ENCODE data around the gene RNF152.

Gene RNF152

DNA sequence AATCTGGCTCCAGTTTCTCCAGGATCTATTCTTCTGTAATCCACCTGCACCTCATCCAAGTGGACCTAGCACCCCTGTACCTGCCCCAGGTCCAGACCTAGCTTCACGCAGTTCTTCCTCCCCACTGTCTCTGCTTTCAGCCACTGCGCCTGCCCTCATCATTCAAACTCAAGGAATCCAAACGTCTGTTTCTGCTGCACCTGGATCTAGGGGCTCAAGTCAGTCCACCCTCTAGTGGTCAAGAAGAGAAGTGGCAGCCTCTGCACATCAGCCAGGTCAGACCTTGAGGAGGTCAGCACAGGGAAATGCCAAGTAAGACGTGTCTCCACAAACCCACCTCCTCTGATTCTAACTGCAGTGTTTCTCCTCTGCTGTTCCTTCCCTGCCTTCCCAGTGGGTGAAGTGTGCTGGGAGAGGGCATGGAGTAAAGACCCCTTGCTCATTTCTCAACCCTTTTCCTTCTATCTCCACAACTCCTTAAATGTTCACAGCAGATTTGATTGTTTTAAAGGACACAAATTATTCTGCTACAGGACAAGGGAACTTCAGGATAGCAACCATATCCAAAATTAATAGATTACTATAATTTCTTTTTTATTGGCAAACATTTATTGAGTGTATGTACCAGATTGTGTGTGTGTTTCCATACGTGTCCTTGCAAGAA, 8.6 kb upstream of the RNF152 start:
- DNase-seq = peak; percentile 51
- Mint-ChIP-seq H3K4me1 (no peaks in the 10 kb centered on the region), H3K4me3 (no peak overlapping the region), H3K36me3 (no peaks in the 10 kb centered on the region), H3K27me3 (peaks cover 27% of the 10 kb centered on the region), H3K9me3 (no peaks in the 10 kb centered on the region), H3K27ac (no peak overlapping the region)
- CTCF ChIA-PET = interaction anchor here (0.8 to 2.2 kb wide), 6 partner anchors 50 to 318 kb away, joined by 3 to 5 read pairs (median 3); no protein-coding TSS in a partner anchor

DNA sequence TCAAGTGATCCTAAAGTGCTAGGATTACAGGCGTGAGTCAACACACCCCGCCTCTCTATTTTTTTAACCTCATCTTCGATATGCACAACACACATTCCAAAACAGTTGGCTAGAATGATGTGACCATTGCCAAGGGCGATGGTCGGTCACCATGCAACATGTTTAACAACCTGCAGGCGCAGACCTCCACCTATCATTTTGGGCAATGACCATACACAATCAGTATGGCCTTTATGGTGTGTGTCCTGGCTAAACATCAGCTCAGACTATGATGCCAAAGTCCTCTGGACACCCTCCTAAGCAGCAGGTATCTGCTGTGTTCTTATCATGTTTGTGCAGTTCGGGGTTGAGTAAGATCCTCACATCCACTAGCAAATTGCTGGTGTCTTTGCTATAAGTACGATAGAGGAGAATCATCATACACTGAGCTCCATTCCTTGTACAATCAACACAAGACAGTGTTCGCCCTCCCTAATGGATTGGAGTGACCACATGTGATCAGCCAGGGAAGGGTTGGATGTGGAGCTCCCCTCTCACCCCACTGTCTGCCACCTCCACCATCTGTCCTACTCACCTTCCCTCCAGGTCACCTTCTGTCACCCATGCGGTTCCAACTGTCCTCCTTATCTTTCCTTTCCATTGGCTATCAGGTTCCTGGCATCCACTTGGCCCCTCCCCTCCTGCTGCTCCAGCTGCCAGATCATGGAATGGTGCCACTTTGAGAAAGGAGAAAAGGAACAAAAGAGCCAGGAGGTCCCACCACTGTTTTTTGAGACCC, 7.9 kb upstream of the RNF152 start:
- H3K36me3 Mint-ChIP-seq = no peaks in the 10 kb centered on the region
- no peak overlapping the region for H3K4me3 Mint-ChIP-seq
- H3K27ac Mint-ChIP-seq = no peak overlapping the region
- CTCF ChIA-PET = interaction anchor here (0.7 to 1.7 kb wide), 7 partner anchors 17 to 317 kb away, joined by 3 to 4 read pairs (median 3); no protein-coding TSS in a partner anchor
- H3K9me3 Mint-ChIP-seq = no peaks in the 10 kb centered on the region
- DNase-seq = no peak
- H3K27me3 Mint-ChIP-seq = peaks cover 35% of the 10 kb centered on the region
- no peaks in the 10 kb centered on the region for H3K4me1 Mint-ChIP-seq

DNA sequence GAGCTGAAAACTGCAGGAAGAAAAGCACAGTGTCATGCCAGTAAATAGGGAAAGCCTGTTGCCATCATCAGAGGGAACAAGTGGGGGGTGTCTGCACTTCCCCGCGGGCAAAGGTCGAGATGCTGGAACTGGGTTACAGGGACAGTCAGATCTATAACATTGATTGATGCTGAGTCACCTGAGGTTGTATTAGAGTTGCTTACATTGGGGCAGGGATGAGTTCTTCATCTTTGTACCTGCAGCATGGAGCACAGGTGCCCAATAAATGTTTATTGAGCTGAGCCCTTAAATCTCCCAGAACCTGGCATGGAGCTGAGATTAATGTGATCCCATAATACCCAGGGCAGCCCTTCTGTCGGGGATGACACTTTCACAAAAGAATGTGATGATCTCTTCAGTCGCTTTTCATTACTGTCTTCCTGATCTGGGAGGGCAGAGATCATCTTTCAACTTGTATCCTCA, 5.9 kb upstream of the RNF152 start:
- H3K36me3 Mint-ChIP-seq = no peaks in the 10 kb centered on the region
- CTCF ChIA-PET = no interaction called here
- peaks cover 49% of the 10 kb centered on the region for H3K27me3 Mint-ChIP-seq
- DNase-seq = no peak
- H3K4me3 Mint-ChIP-seq = no peak overlapping the region
- H3K9me3 Mint-ChIP-seq = no peaks in the 10 kb centered on the region
- peaks cover 7% of the 10 kb centered on the region for H3K4me1 Mint-ChIP-seq
- no peak overlapping the region for H3K27ac Mint-ChIP-seq

GRCh38 chr18:61896757-61897156, 4.0 kb upstream of the RNF152 start:
- H3K27ac Mint-ChIP-seq = no peak overlapping the region
- H3K9me3 Mint-ChIP-seq = no peaks in the 10 kb centered on the region
- H3K4me3 Mint-ChIP-seq = no peak overlapping the region
- peaks cover 18% of the 10 kb centered on the region for H3K4me1 Mint-ChIP-seq
- no peaks in the 10 kb centered on the region for H3K36me3 Mint-ChIP-seq
- DNase-seq = no peak
- CTCF ChIA-PET = no interaction called here
- H3K27me3 Mint-ChIP-seq = peaks cover 68% of the 10 kb centered on the region

DNA sequence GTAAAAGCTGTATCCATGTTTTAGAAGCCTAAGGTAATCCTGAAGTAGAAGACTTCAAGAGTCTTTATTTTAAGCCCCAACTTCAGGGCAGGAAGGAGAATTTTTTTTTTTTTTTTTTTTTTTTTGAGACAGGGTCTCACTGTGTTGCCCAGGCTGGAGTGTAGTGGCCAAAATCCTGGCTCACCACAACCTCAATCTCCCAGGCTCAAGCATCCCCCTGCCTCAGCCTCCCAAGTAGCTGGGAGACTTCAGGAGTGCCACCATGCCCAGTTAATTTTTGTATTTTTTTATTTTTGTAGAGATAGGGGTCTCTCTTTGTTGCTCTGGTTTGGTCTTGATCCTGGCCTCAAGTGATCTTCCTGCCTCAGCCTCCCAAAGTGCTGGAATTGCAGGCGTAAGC, 3.3 kb upstream of the RNF152 start:
- Mint-ChIP-seq H3K4me1 (peaks cover 18% of the 10 kb centered on the region), H3K27ac (no peak overlapping the region), H3K9me3 (no peaks in the 10 kb centered on the region), H3K4me3 (no peak overlapping the region), H3K36me3 (no peaks in the 10 kb centered on the region), H3K27me3 (peaks cover 70% of the 10 kb centered on the region)
- CTCF ChIA-PET = no interaction called here
- no peak for DNase-seq

GRCh38 chr18:61894751-61895524, 2.1 kb upstream of the RNF152 start:
- peak overlapping the region; percentile 71 for H3K4me3 Mint-ChIP-seq
- H3K27ac Mint-ChIP-seq = no peak overlapping the region
- no peaks in the 10 kb centered on the region for H3K36me3 Mint-ChIP-seq
- H3K9me3 Mint-ChIP-seq = no peaks in the 10 kb centered on the region
- no peak for DNase-seq
- peaks cover 79% of the 10 kb centered on the region for H3K27me3 Mint-ChIP-seq
- H3K4me1 Mint-ChIP-seq = peaks cover 18% of the 10 kb centered on the region
- CTCF ChIA-PET = interaction anchor here (1.6 to 1.9 kb wide), 3 partner anchors 237 to 315 kb away, joined by 3 to 5 read pairs (median 5); no protein-coding TSS in a partner anchor

DNA sequence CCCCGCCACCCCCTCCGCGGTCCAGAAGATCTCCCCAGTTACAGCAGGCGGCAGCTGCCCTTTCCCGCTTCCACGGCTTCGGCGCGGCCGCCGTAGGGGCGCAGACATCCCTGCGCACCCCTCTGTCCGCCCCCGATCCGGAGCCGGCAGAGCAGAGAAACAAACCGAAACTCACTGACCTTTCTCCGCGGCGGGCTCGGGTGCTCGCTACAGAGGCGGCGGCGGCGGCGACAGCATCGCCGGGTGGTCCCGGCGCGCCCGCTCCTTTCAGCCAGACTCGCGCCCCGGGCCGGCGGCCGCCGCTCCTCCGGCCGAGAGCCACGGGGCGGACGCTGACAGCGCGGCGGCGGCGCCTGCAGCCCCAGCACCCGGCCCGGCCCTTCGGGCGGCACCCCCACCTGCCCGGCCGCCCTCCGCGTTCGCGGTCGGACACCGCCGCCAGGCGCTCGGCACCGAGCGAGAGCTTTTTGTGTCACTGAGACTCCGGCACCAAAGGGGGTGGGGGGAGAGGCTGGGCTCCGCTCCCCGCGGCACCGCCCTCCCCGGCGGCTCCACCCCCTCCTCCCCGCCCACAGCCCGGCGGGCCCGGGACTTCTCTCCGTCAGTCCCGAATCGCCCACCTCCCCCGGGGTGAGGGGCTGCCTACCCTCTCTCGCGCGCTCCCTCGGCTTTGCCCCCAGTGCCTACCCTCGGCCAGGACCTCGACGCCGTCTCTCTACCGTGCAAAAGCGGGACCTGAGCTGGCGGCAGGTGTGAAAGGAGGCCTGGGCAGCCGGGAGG, 1.4 kb upstream of the RNF152 start:
- Mint-ChIP-seq H3K4me3 (peak overlapping the region; percentile 76), H3K27ac (no peak overlapping the region), H3K9me3 (no peaks in the 10 kb centered on the region), H3K4me1 (peaks cover 18% of the 10 kb centered on the region), H3K27me3 (peaks cover 83% of the 10 kb centered on the region), H3K36me3 (no peaks in the 10 kb centered on the region)
- DNase-seq = peak; percentile 78
- CTCF ChIA-PET = interaction anchor here (0.8 to 1.9 kb wide), 5 partner anchors 8 to 315 kb away, joined by 3 to 5 read pairs (median 4); no protein-coding TSS in a partner anchor

DNA sequence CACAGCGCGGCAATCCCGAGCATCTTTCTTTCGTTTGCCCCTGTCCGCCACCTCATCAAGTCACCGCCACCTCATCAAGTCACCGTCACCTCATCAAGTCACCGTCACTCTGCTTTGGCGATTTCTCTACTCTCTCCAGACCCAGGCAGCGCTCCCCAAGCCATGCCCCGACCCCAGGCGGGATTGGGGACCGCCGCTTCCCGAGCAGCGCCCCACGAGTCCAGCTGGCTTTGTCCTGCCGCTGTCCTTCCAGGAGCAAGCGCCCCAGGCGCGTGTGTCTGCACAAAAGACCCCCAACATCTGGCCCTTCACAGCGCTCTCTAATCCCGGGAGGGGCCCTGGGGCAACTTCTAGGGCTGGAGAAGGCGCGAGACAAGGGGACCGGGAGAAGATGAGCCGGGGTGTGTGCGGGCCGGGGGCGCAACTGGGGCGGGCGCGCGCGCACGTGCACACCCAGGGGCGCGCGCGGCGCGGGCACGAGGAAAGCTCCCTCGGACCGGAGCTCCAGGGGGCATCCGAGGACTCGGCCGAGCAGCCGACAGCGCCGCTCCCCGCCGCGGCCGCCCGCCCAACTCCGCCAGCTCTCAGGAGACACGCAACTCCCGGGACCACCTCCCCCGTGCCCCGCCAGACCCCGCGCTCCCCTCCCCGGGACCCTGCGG, 633 bp upstream of the RNF152 start:
- H3K36me3 Mint-ChIP-seq = no peaks in the 10 kb centered on the region
- no peaks in the 10 kb centered on the region for H3K9me3 Mint-ChIP-seq
- peak; percentile 46 for DNase-seq
- peaks cover 79% of the 10 kb centered on the region for H3K27me3 Mint-ChIP-seq
- peak overlapping the region; percentile 76 for H3K4me3 Mint-ChIP-seq
- H3K4me1 Mint-ChIP-seq = peaks cover 18% of the 10 kb centered on the region
- H3K27ac Mint-ChIP-seq = no peak overlapping the region
- CTCF ChIA-PET = interaction anchor here (0.8 to 1.9 kb wide), 5 partner anchors 9 to 314 kb away, joined by 3 to 5 read pairs (median 4); no protein-coding TSS in a partner anchor

DNA sequence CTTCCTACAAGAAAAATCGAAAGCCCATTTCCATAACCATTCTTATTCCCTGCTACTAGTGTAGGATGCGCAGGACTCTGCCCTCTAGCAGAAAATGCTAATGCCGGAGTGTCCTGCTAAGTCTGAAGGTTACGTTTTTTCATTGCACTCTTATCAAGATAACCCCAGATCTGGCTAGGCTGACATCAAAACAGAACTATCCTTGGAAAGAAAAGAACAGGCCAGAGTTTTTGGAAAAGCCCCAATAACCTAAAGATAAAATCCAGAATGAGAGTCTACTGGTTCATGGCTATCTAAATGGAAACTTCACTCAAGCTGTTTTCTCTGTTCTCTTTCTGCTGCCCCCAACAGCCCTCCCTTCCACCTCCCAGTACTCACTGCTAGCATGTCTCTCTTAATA, 913 bp downstream of the RNF152 start:
- DNase-seq = no peak
- H3K27ac Mint-ChIP-seq = no peak overlapping the region
- H3K4me1 Mint-ChIP-seq = peaks cover 18% of the 10 kb centered on the region
- CTCF ChIA-PET = no interaction called here
- no peaks in the 10 kb centered on the region for H3K36me3 Mint-ChIP-seq
- peaks cover 76% of the 10 kb centered on the region for H3K27me3 Mint-ChIP-seq
- H3K4me3 Mint-ChIP-seq = no peak overlapping the region
- H3K9me3 Mint-ChIP-seq = no peaks in the 10 kb centered on the region

- Mint-ChIP-seq H3K4me1 (peaks cover 18% of the 10 kb centered on the region), H3K27ac (no peak overlapping the region), H3K9me3 (no peaks in the 10 kb centered on the region), H3K4me3 (no peak overlapping the region), H3K36me3 (no peaks in the 10 kb centered on the region), H3K27me3 (peaks cover 72% of the 10 kb centered on the region)
- CTCF ChIA-PET = no interaction called here
- no peak for DNase-seq
These were observed 1.5 kb downstream of the RNF152 start for GRCh38 chr18:61891271-61891670.

DNA sequence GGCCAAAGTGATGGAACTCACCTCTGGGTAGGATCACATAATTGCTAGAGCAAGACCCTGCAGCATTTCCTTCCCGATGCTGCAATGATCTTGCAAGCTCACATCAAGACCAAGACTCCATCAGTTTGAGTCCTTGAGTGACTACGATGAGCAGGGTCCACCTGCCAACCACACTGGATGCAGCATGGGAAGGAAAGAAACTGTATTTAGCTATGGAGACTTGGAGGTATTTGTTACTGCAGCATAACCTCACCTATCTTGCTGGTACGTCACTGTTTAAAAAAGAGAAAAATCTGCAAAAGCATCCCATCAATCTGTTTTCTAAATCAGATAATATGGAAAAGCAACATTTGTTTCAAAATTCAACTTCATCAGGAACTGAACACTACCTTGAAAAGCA, 2.5 kb downstream of the RNF152 start:
- Mint-ChIP-seq H3K36me3 (no peaks in the 10 kb centered on the region), H3K27ac (no peak overlapping the region), H3K9me3 (no peaks in the 10 kb centered on the region)

DNA sequence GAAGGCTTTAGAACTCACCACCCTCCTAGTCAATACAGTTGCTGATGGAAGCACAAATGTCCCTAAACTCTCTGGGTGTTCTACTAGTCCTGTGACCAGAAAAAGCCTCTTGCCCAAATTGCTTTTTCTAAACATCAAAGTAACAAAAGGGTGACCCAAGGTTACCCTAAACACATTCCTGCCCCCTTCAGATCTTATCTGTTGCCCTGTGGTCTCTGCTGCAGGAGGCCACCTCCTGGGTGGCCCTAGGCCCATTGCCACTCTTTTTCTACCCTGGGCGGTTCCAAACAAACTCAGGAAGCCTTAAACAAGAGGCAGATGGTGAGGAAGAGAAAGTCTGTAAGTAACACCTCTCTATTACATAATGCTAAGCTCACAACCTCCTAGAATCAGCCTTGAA, 3.3 kb downstream of the RNF152 start:
- Mint-ChIP-seq H3K4me3 (no peak overlapping the region), H3K36me3 (no peaks in the 10 kb centered on the region), H3K27ac (no peak overlapping the region), H3K27me3 (peaks cover 54% of the 10 kb centered on the region), H3K4me1 (peaks cover 13% of the 10 kb centered on the region), H3K9me3 (no peaks in the 10 kb centered on the region)
- CTCF ChIA-PET = no interaction called here
- DNase-seq = no peak

More for the DNA sequence above, 2.5 kb downstream of the RNF152 start:
- Mint-ChIP-seq H3K4me3 (no peak overlapping the region), H3K27me3 (peaks cover 62% of the 10 kb centered on the region), H3K4me1 (peaks cover 18% of the 10 kb centered on the region)
- CTCF ChIA-PET = no interaction called here
- no peak for DNase-seq

DNA sequence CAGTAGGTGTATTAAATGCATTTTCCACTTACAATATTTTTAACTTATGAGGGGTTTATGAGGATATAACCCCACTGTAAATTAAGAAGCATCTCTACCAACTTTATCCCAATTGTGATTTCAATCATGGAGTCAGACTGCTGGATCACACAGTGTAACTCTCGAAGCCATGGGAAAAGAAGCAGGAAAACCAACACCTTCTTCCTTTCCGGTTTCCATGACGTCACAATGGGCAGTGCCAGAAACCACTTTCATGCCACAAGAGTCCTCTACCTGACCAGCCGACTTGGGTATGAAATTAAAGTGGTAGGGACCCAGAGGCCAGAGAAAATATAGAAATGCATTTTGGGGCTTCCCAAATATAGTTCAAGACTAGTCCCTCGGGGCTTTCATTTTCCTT, 4.2 kb downstream of the RNF152 start:
- H3K36me3 Mint-ChIP-seq = no peaks in the 10 kb centered on the region
- DNase-seq = no peak
- peaks cover 11% of the 10 kb centered on the region for H3K4me1 Mint-ChIP-seq
- H3K27ac Mint-ChIP-seq = no peak overlapping the region
- H3K27me3 Mint-ChIP-seq = peaks cover 46% of the 10 kb centered on the region
- CTCF ChIA-PET = no interaction called here
- no peak overlapping the region for H3K4me3 Mint-ChIP-seq
- no peaks in the 10 kb centered on the region for H3K9me3 Mint-ChIP-seq
